ENCODE measurements around the gene TDP1.

DNA sequence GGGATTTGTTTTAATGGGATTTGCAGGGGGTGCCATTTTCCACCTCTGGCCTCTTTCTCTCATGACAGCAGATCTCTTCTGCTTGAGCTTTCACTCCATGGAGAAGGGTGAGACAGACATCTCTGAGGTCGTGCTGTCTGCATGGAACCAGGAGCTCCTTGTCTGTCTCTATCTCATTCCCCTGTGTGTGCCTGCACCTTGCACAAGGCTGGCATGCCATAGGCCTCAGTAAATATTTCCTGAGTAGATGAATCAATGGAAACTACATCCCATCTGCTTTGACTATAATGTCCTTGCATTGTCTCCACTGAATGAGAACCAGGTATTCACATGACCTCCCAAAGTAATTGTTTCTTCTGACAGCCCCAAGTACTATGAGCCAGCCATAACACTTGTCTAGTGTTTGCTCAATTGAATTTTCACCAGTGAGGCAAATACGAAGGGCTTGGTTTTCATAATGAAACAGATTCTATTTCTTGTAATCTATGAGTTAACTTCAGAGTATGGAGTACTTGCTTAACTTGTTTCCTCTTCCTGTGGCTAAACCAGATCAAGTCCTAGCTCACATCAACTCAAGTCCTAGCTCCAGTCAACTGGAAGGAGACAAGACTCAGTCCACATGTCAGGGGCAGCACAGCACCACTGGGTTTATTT is 138.3 kb downstream of the TDP1 start:
- no peak for TF ChIP-seq EZH2phosphoT487 (IDR thresholded peaks at IDR 0.05; ENCODE audit: borderline replicate concordance, low read depth, low read length)
- TF ChIP-seq, protein P1, sequence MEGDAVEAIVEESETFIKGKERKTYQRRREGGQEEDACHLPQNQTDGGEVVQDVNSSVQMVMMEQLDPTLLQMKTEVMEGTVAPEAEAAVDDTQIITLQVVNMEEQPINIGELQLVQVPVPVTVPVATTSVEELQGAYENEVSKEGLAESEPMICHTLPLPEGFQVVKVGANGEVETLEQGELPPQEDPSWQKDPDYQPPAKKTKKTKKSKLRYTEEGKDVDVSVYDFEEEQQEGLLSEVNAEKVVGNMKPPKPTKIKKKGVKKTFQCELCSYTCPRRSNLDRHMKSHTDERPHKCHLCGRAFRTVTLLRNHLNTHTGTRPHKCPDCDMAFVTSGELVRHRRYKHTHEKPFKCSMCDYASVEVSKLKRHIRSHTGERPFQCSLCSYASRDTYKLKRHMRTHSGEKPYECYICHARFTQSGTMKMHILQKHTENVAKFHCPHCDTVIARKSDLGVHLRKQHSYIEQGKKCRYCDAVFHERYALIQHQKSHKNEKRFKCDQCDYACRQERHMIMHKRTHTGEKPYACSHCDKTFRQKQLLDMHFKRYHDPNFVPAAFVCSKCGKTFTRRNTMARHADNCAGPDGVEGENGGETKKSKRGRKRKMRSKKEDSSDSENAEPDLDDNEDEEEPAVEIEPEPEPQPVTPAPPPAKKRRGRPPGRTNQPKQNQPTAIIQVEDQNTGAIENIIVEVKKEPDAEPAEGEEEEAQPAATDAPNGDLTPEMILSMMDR (conservative IDR thresholded peaks at IDR 0.05; ENCODE audit: low read length), result no peak
